Measurements from ENCODE around the gene C19orf38. TPM values are rescaled to one million over a fixed set of nuclear protein-coding genes. Genes with fewer than 3 reads are reported as not detected.
A peak's percentile ranks its signal among the peaks of the same experiment; 100 is the strongest.

C19orf38 gene
- total and polyA plus RNA-seq, 9 of the 15 experiments (the other 6 are each of a cell fraction or from before 2014, with no cell fraction given): 0.14 to 0.18 TPM; not detected in 7

- peaks cover 34% of the 10 kb centered on the region; the same call in 2 of the 3 replicates for H3K36me3 ChIP-seq (ENCODE audit: control insufficient read depth, insufficient read depth, low read length)
- ChIA-PET POLR2A (interaction anchor here (0.6 to 7.4 kb wide), 17 partner anchors 8 to 135 kb away, joined by 3 to 58 read pairs (median 4); partner anchors contain the start of genes C19orf38 and QTRT1), CTCF (ENCODE audit: low intra/inter-chr PET ratio) (no interaction called here)
- peak overlapping the region; percentile 63 for H3K4me3 ChIP-seq
- in situ Hi-C loops (cut with MboI): no loop called here
- BruUV-seq (replicated peaks): TSS peak; percentile 58
- peak overlapping the region; percentile 92 to 95 for H3K9ac ChIP-seq (ENCODE audit: insufficient read depth in 1 of 2, low read depth in 2 of 2, low read length in 2 of 2)
- 31% methylated on average over 37 of the region's 38 CpGs for WGBS (ENCODE audit: insufficient coverage, low coverage, missing lambda C conversion rate)
- ATAC-seq (peak; percentile 50), DNase-seq (ENCODE audit: extremely low read depth in 1 of 4, low spot score in 3 of 4) (peak; percentile 82 to 96 (median 84)), FAIRE-seq (no peak)
- peak overlapping the region; percentile 97 for H3K27ac ChIP-seq (ENCODE audit: extremely low read depth, low read depth, low read length)
- peaks cover 17 to 44% of the 10 kb centered on the region in 2 experiments; a peak in 4 of 5 replicates for H3K4me1 ChIP-seq (replicated peaks in 1 of 2; ENCODE audit: control insufficient read depth in 2 of 2, insufficient read depth in 2 of 2, low read length in 2 of 2)
- H3K4me2 ChIP-seq (ENCODE audit: insufficient read depth, low read length): peak overlapping the region; percentile 79
- peaks cover 7% of the 10 kb centered on the region; the same call in 1 of the 2 replicates for H4K20me1 ChIP-seq (replicated peaks; ENCODE audit: control insufficient read depth, insufficient read depth, low read length)
- peak overlapping the region; percentile 96 for H2AFZ ChIP-seq (ENCODE audit: low read depth, low read length)
- peaks cover 7% of the 10 kb centered on the region; the same call in 2 of the 3 replicates for H3K79me2 ChIP-seq (ENCODE audit: control insufficient read depth, insufficient read depth, low read length)
- peaks cover 13% of the 10 kb centered on the region for H3K9me3 ChIP-seq (replicated peaks; ENCODE audit: control insufficient read depth, insufficient read depth, low read depth, low read length)
- intact Hi-C loops (cut with micrococcal nuclease): loop anchor here (1.0 kb wide), 1 partner anchor 119 kb away; no protein-coding TSS in a partner anchor
- no peaks in the 10 kb centered on the region for H3K9me1 ChIP-seq (ENCODE audit: control insufficient read depth, insufficient read depth, low read length)
- no peaks in the 10 kb centered on the region for H3K27me3 ChIP-seq (ENCODE audit: control insufficient read depth in 2 of 2, insufficient read depth in 2 of 2, low read length in 2 of 2)
- TF ChIP-seq NFIX (CRISPR knock-in tag; IDR thresholded peaks at IDR 0.05; ENCODE audit: low read depth): no peak
- TF ChIP-seq GTF2E2 (tag; IDR thresholded peaks at IDR 0.05): no peak
- no peak for TF ChIP-seq ZC3H4 (CRISPR knock-in tag; IDR thresholded peaks at IDR 0.05; ENCODE audit: borderline replicate concordance)
- TF ChIP-seq ZNF766 (CRISPR knock-in tag; conservative IDR thresholded peaks at IDR 0.05): peak; percentile 94
- TF ChIP-seq YY1 (IDR thresholded peaks at IDR 0.05; ENCODE audit: borderline replicate concordance in 1 of 3, control insufficient read depth in 1 of 3, extremely low read depth in 1 of 3, insufficient read depth in 3 of 3, insufficient read length in 1 of 3, insufficient replicate concordance in 2 of 3, low read depth in 1 of 3, low read length in 2 of 3): no peak
- peak; percentile 97 for TF ChIP-seq CREB3 (tag; conservative IDR thresholded peaks at IDR 0.05; ENCODE audit: low read depth)
- TF ChIP-seq ZNF511 (CRISPR knock-in tag; IDR thresholded peaks at IDR 0.05): peak; percentile 99
- peak; percentile 96 for TF ChIP-seq ZBTB33 (CRISPR knock-in tag; IDR thresholded peaks at IDR 0.05)
- peak; percentile 45 for TF ChIP-seq NEUROD1 (IDR thresholded peaks at IDR 0.05; ENCODE audit: borderline replicate concordance, low read depth, low read length, partially characterized antibody)
- TF ChIP-seq NR1H2 (CRISPR knock-in tag; IDR thresholded peaks at IDR 0.05): peak; percentile 91; the same call in 1 of the 2 replicates
- no peak for TF ChIP-seq PHB (CRISPR knock-in tag; IDR thresholded peaks at IDR 0.05)
- peak; percentile 91 for TF ChIP-seq TCF15 (CRISPR knock-in tag; IDR thresholded peaks at IDR 0.05)
- TF ChIP-seq ZNF347 (CRISPR knock-in tag; IDR thresholded peaks at IDR 0.05; ENCODE audit: low read depth): no peak
- no peak for TF ChIP-seq DNMT1 (IDR thresholded peaks at IDR 0.05)
Observed at GRCh38 chr19:10836479-10837330, 11.5 kb upstream of the C19orf38 start.

Data from K562 (cell line).